Measurements from ENCODE around the gene CEACAM1. TPM values are rescaled to one million over a fixed set of nuclear protein-coding genes. Genes with fewer than 3 reads are reported as not detected.

Gene CEACAM1
- total and polyA plus RNA-seq, 2 of the 13 experiments (the other 11 are each of a cell fraction or from before 2014, with no cell fraction given), result 13.5 to 332 TPM

GRCh38 chr19:42497492-42498168 lies 30.7 kb downstream of the CEACAM1 start (continued):
- TF ChIP-seq PRDM4 (CRISPR knock-in tag; IDR thresholded peaks at IDR 0.05; ENCODE audit: borderline replicate concordance) (no peak), ARNT (IDR thresholded peaks at IDR 0.05) (no peak), KMT2A (CRISPR knock-in tag; IDR thresholded peaks at IDR 0.05) (no peak), ZNF24 (IDR thresholded peaks at IDR 0.05) (no peak), MAFG (CRISPR knock-in tag; IDR thresholded peaks at IDR 0.05) (no peak), SUZ12 (IDR thresholded peaks at IDR 0.05; ENCODE audit: low read depth, low read length) (no peak), CENPT (CRISPR knock-in tag; IDR thresholded peaks at IDR 0.05; ENCODE audit: low read depth) (no peak), ZBTB44 (CRISPR knock-in tag; IDR thresholded peaks at IDR 0.05) (no peak), GLI4 (CRISPR knock-in tag; IDR thresholded peaks at IDR 0.05; ENCODE audit: borderline replicate concordance) (no peak), KLF11 (CRISPR knock-in tag; IDR thresholded peaks at IDR 0.05) (no peak), BHLHE40 (IDR thresholded peaks at IDR 0.05; ENCODE audit: low read length) (no peak), SMARCE1 (IDR thresholded peaks at IDR 0.05; ENCODE audit: borderline replicate concordance) (no peak), ARID4A (CRISPR knock-in tag; IDR thresholded peaks at IDR 0.05; ENCODE audit: borderline replicate concordance) (peak; percentile 48; the same call in 1 of the 2 replicates), SOX6 (IDR thresholded peaks at IDR 0.05) (no peak), SOX6 (CRISPR knock-in tag; IDR thresholded peaks at IDR 0.05) (peak; percentile 98), RFX1 (IDR thresholded peaks at IDR 0.05) (no peak), ZNF446 (CRISPR knock-in tag; IDR thresholded peaks at IDR 0.05) (no peak), ZNF275 (CRISPR knock-in tag; IDR thresholded peaks at IDR 0.05; ENCODE audit: borderline replicate concordance) (no peak), ZNF776 (CRISPR knock-in tag; IDR thresholded peaks at IDR 0.05) (no peak), ELF4 (CRISPR knock-in tag; IDR thresholded peaks at IDR 0.05; ENCODE audit: borderline replicate concordance) (no peak), ZNF550 (CRISPR knock-in tag; IDR thresholded peaks at IDR 0.05; ENCODE audit: borderline replicate concordance) (no peak)

Measured in HepG2 (cell line).